NCI-H2081 treated with DMSO at 0.1 percent for 48 hours (cell line): Measurements from ENCODE around the gene TTC9B.

Experiments
- DNase-seq: peaks from one replicate; lab custom pipeline; 2025; lab: John Stamatoyannopoulos, UW

TTC9B gene

GRCh38 chr19:40247735-40248262 lies 29.6 kb upstream of the TTC9B start:
- DNase-seq: no peak

DNA sequence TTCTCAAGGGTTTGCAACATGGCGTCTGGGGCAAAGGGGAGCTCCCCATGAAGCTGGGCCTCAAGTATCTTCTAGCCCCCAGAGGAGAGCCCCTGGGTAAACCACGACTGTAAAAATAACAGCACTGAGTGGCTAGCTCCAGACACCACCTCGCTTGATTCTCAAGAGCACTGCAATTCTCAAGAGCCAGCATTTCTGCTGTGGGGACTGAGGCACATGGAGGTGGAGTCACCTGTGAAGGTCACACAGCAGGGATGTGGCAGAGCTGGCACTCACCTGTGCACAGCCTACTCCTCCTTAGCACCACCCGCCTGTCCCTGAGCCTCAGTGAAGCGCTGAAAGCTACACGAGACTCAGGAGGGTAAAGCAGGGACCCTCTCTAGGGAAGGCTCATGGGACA lies 29.0 kb upstream of the TTC9B start:
- no peak for DNase-seq

- no peak for DNase-seq
Observed at GRCh38 chr19:40246292-40247073, 28.3 kb upstream of the TTC9B start.

GRCh38 chr19:40245506-40246128 lies 27.4 kb upstream of the TTC9B start:
- no peak for DNase-seq

DNA sequence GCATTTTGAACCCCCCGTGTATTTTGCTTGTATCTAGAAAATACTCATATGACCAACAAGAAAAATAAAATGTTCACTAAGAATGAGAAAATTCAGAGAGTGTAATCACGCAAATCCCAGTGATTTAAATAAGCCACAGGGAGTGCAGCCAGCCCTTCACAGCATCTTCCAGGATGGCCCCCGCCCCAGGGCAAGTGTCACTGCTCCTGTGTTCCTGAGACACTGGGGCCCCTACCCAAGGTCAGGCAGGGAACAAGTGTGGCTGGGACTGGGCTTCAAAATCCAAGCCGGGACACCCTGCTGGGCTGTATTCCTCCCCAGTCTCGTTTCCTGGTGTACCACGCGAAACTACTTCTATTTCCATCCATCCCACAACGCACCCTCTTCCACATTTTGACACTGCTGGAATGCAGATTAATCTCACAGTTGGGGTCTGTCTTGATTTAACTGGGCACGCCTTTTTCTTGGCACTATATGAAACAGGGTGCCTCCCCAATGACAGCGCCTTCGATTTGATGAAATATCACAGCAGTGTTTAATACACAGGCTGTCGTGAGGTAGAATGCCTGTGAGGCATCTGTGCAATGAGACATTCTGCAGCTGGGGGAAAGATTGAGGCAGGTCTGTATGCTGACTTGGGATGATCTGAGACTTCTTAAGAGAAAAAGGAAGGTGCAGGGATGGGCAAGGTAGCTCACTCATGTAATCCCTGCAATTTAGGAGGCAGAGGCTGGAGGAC lies 26.6 kb upstream of the TTC9B start:
- no peak for DNase-seq

- DNase-seq: no peak
Observed at GRCh38 chr19:40243181-40243580, 25.0 kb upstream of the TTC9B start.

- DNase-seq: no peak
Observed at GRCh38 chr19:40242480-40242879, 24.3 kb upstream of the TTC9B start.

DNA sequence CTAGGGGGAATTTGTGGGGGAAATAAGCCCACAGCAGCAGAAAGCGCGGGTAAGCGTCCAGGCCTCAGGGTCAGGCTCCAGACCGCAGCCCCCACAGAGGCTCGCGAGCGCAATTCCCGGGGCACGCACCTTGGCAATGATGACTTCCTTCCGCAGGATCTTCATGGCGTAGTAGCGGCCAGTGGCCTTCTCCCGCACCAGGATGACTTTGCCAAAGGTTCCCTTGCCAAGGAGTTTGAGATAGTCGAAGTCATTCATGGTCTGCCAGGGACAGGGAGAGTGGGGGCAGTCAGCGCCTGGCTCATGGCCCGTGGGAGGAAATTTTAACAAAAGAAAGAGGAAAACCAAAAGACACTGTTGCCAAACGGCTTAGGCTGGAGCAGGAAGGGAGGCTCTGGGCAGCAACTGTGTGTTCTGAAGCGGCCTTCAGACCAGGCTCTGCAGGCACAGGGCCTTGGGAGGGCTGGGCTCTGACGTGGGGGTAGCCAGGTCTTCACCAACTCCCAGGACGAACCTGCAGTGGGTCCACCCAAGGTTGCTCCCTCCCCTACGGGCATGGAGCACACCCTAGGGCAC lies 23.7 kb upstream of the TTC9B start:
- DNase-seq: no peak

DNA sequence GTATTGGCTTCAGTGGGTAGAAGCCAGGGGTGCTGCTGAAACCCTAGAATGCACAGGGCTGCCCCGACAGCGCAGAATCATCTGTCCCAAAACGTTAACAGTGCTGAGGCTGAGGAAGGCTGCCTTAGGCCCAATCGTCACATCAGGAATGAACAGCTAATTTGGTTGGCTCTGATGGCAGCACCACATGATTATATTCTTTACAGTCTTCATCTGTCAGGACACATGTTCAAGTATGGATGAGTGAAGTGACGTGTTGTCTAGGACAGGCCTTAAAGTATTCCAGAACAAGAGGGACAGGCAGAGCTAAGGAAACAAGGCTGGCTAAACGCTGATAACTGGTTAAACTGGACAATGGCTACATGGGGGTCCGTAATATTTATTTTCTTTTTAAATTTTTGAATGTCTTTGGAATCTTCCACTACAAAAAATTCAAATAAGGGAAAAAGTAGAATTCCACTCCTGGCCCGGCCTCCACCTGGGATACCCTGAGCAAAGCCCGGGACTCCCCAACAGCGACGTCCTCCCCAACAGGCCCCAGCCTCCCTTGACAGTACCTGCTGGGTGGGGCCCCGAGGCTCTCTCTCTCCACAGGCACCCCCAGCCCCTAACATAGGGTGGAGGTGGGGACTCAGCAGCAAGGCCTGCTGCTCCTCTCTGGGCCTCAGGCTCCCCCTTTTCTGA lies 23.1 kb upstream of the TTC9B start:
- DNase-seq: no peak

DNA sequence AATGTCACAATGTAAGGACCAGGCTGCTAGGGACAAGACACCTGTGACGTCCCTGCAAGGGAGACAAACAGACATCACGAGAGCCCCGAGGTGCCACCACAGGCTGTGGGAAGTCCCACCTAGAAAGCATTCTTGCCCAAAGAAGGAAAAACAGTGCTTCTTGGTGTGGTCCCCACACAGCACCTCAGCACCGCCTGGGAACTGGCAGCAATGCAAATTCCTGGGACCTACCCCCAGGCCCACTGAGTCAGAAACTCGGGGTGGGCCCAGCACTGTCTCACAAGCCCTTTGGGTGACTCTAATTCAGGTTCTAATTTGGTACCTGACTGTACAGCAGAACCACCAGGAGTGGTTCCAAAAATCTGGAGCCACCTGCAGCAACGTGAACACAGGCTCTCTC lies 22.1 kb upstream of the TTC9B start:
- no peak for DNase-seq

DNA sequence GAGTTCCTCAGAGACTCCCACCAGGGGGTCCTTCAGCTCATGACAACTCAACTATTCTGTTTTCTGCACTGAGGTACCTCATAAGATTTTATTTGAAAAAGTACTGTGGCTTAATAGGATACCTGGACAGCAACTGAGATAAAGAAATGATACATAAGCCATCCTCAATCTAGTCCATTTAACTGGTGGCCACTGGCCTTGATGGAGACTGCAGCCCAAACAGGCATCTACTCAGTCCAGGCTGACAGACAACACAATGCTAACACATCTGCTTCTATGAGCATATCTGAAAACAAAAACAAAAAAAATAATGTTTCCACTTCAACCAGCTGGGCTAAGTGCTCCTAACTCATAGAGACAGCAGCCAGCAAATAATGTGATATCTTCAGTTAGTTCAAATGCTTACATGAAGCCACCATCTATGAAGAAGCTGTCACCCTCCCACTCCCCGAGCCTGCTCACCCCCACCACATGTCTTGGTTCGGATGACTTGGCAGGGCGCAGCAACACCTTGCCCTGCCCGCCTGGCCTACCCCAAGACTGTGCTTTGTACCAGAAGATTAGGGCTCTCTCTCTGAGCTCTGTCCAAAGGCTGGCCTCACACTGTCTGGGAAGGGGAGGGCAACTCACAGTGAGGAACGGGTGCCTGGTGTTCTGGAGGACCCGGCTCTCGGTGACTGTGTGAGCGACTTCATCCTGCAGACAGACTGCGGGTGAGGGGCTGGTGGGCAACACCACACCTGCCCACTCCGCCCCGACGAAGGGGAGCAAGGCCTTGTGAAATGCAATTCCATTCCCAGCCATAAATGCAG lies 21.4 kb upstream of the TTC9B start:
- no peak for DNase-seq

DNA sequence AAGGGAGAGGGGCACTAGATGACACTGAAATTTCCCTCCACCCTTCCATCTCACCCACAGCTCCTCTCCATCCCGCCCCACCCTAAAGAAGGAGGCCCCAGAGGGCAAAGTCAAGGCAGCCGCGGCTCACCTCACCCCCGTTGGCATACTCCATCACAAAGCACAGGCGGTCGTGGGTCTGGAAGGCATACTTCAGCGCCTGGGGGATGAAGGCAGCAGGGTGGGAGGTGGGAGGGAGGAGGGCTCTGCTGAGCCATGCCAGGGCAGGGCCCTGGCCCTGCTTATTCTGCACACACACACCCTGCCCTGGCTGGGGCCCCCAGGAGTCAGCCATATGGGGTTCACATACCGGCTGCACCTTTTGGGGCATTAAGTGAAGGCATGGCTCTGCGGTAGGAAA lies 20.6 kb upstream of the TTC9B start:
- DNase-seq: no peak

- no peak for DNase-seq
Observed at GRCh38 chr19:40237791-40238190, 19.6 kb upstream of the TTC9B start.

- no peak for DNase-seq
Observed at GRCh38 chr19:40236366-40236765, 18.2 kb upstream of the TTC9B start.

DNA sequence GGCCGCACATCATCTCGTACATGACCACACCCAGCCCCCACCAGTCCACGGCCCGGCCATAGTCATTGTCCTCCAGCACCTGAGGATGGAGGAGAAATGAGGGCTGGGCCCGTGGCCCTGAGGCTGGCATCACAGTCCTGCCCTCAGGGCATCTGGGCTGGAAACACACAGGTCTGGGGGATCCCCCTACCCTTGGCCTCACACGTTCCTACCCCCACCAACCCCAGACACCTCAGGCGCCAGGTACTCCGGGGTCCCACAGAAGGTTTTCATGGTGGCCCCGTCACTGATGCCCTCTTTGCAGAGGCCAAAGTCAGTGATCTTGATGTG lies 17.8 kb upstream of the TTC9B start:
- no peak for DNase-seq

GRCh38 chr19:40235238-40236025 lies 17.2 kb upstream of the TTC9B start:
- DNase-seq: no peak

- DNase-seq: no peak
Observed at GRCh38 chr19:40234429-40235237, 16.4 kb upstream of the TTC9B start.

GRCh38 chr19:40233811-40234389 lies 15.7 kb upstream of the TTC9B start:
- no peak for DNase-seq
